Measurements from ENCODE around the gene DIAPH1.

- TF ChIP-seq CTCF (IDR thresholded peaks at IDR 0.05): peak; percentile 91
- no peak for TF ChIP-seq EZH2 (IDR thresholded peaks at IDR 0.05)
Measured at GRCh38 chr5:141557681-141558136, 61.1 kb downstream of the DIAPH1 start.

All from neural progenitor cell (in vitro differentiated cells).